Measurements from ENCODE around the gene FAM186B. TPM values are rescaled to one million over a fixed set of nuclear protein-coding genes. Genes with fewer than 3 reads are reported as not detected.

FAM186B gene
- total RNA-seq, 1 experiment from 2014 or later: 0.46 TPM

DNA sequence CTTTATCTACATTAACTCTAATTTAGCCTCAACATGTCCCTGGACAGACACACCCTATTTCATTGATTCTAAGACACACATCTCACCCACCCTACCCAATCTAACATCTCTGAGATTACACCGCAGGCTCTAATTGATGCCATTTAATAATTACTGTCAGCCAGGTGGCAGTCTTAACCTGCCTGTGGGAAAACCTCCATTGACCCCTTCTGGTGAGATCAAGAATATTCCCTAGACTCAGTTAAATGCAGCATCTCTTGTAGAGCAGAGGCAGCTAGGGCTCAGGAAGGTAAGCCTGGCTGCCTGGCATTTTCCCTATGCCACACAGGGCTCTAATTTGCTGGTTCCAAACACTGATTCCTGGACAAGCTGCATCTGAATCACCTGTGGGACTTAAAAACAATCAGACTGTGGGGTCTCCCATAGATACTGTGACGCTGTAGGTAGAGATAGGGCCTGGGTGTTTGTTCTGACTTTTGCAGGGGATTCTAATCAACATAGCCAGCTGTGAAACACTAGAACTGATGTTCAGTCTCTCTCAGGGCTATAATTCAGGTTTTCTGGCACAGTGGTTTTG lies 51.8 kb downstream of the FAM186B start:
- H4K20me1 ChIP-seq (ENCODE audit: control insufficient read depth, insufficient read depth, insufficient read length): no peaks in the 10 kb centered on the region
- H4K5ac ChIP-seq (ENCODE audit: insufficient read length, low read depth, low read length): no peak overlapping the region
- H3K27me3 ChIP-seq (ENCODE audit: insufficient read depth, low read length): no peaks in the 10 kb centered on the region; the same call in 1 of the 2 replicates
- H3K23me2 ChIP-seq (ENCODE audit: insufficient read length, low read depth, low read length, poor library complexity, severe bottlenecking): peaks cover 7% of the 10 kb centered on the region
- H3K79me2 ChIP-seq (ENCODE audit: insufficient read depth, low read length): no peaks in the 10 kb centered on the region
- no peak overlapping the region for H3K27ac Mint-ChIP-seq
- no peaks in the 10 kb centered on the region for H3K4me1 ChIP-seq (ENCODE audit: insufficient read depth, low read length)
- no peak overlapping the region for H4K91ac ChIP-seq (ENCODE audit: insufficient read length, low read depth, low read length)
- no peak overlapping the region for H2AK5ac ChIP-seq (ENCODE audit: insufficient read length, low read length)
- H3K9ac ChIP-seq (ENCODE audit: extremely low read depth, insufficient read length, low read length): no peak overlapping the region
- DNase-seq: no peak
- H3K27me3 Mint-ChIP-seq (ENCODE audit: low read depth): peaks cover 36% of the 10 kb centered on the region
- no peaks in the 10 kb centered on the region; a peak in 1 of 5 replicates for H3K9me3 Mint-ChIP-seq
- H2AFZ ChIP-seq (ENCODE audit: low read length): no peak overlapping the region
- no CpG with 5 or more reads among the region's 2 CpGs for WGBS (ENCODE audit: extremely low coverage, insufficient read length, low lambda C conversion rate)
- H3K4me1 Mint-ChIP-seq: peaks cover 0 to 15% of the 10 kb centered on the region in 2 experiments; a peak in 2 of 4 replicates
- no peak overlapping the region for H4K8ac ChIP-seq (replicated peaks; ENCODE audit: insufficient read length, low read depth, low read length)
- H3T11ph ChIP-seq (ENCODE audit: low read length): no peak overlapping the region
- no peak overlapping the region for H3K4me2 ChIP-seq (ENCODE audit: insufficient read depth, insufficient read length, low read length)
- H3K18ac ChIP-seq (ENCODE audit: insufficient read length, low read depth, low read length): no peak overlapping the region
- peak overlapping the region in 1 of 2 experiments; percentile 20; a peak in 1 of 5 replicates for H3K4me3 Mint-ChIP-seq
- no peak overlapping the region for H3K23ac ChIP-seq (ENCODE audit: insufficient read length, low read depth, low read length)
- no peak overlapping the region for H3K14ac ChIP-seq (ENCODE audit: insufficient read depth, low read length)
- H3K4ac ChIP-seq (ENCODE audit: low read depth, low read length): no peak overlapping the region
- no peak overlapping the region for H2BK15ac ChIP-seq (ENCODE audit: low read depth, low read length)
- TF ChIP-seq, protein P1, sequence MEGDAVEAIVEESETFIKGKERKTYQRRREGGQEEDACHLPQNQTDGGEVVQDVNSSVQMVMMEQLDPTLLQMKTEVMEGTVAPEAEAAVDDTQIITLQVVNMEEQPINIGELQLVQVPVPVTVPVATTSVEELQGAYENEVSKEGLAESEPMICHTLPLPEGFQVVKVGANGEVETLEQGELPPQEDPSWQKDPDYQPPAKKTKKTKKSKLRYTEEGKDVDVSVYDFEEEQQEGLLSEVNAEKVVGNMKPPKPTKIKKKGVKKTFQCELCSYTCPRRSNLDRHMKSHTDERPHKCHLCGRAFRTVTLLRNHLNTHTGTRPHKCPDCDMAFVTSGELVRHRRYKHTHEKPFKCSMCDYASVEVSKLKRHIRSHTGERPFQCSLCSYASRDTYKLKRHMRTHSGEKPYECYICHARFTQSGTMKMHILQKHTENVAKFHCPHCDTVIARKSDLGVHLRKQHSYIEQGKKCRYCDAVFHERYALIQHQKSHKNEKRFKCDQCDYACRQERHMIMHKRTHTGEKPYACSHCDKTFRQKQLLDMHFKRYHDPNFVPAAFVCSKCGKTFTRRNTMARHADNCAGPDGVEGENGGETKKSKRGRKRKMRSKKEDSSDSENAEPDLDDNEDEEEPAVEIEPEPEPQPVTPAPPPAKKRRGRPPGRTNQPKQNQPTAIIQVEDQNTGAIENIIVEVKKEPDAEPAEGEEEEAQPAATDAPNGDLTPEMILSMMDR (conservative IDR thresholded peaks at IDR 0.05): peak; percentile 82
- H3K79me1 ChIP-seq (ENCODE audit: insufficient read depth, low read depth, low read length, poor library complexity, severe bottlenecking): no peaks in the 10 kb centered on the region
- no peaks in the 10 kb centered on the region for H3K9me3 ChIP-seq (ENCODE audit: control insufficient read depth, low read depth, low read length)
- H3K27ac ChIP-seq (ENCODE audit: insufficient read length, low read depth, low read length): no peak overlapping the region
- no peak overlapping the region for H3K56ac ChIP-seq (ENCODE audit: insufficient read length, low read depth, low read length)
- peaks cover 2 to 15% (median 13%) of the 10 kb centered on the region in 3 experiments; a peak in 5 of 7 replicates for H3K36me3 Mint-ChIP-seq (ENCODE audit: insufficient read depth in 1 of 3, low read depth in 3 of 3)
- no peak overlapping the region for H2BK12ac ChIP-seq (ENCODE audit: insufficient read length, low read depth, low read length)
- H2BK5ac ChIP-seq (ENCODE audit: insufficient read length, low read length): no peak overlapping the region
- no peak overlapping the region for H2BK20ac ChIP-seq (ENCODE audit: low read depth, low read length, poor library complexity, severe bottlenecking)
- H2BK120ac ChIP-seq (ENCODE audit: low read depth, low read length, poor library complexity, severe bottlenecking): no peak overlapping the region
